GM18511 (cell line): Measurements from ENCODE around the gene NKD1.

Experiments used
- ATAC-seq: cut with Tn5 transposase; IDR thresholded peaks from one replicate; pipeline ENCODE4 v1.9.1; 2021; ENCODE audit warnings: mild to moderate bottlenecking, moderate library complexity; ENCODE audit not compliant: unreplicated experiment

NKD1 gene

GRCh38 chr16:50611332-50611934 is 63.2 kb downstream of the NKD1 start:
- no peak for ATAC-seq

DNA sequence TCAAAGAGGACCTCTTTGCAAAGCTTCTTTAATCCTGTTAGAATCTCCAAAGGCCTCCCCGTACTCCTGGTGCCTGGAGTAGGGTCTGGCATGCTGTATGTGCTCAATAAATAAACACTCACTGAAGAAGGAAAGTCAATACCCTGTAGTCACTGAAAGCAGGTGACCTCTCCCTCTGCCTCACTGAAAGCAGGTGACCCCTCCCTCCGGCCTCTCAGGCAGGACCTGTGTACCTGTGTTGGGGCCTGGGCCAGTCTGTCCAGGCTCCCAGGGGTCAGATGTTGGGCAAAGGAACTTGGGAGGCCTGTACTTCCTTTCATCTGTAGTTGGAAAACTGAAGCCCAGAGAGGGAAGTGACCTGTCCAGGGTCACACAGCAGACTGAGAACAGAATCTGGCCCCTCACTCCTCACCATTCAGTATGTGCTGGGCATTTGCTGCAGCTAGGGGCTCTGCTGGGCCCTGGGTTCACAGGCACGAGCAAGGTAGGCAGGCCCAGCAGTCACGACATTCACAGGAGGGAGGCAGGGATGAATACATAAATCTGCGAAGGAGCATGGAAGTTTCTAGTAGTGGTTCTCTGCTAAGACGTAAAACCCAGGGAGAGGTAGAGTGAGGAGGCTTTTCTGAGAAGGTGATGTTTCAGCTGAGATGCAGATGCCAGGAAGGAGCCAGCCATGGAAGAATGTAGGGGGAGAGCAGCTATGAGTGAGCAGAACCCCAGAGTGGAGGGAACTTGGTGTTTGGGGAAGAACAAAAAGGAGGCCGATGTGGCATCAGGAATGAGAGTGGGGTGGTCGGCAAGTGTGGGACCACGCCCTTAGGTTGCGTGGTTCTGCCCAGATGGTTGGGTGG is 64.0 kb downstream of the NKD1 start:
- no peak for ATAC-seq

- ATAC-seq = no peak
Measured at GRCh38 chr16:50612849-50613198, 64.6 kb downstream of the NKD1 start.

- no peak for ATAC-seq
Measured at GRCh38 chr16:50613281-50613963, 65.2 kb downstream of the NKD1 start.

DNA sequence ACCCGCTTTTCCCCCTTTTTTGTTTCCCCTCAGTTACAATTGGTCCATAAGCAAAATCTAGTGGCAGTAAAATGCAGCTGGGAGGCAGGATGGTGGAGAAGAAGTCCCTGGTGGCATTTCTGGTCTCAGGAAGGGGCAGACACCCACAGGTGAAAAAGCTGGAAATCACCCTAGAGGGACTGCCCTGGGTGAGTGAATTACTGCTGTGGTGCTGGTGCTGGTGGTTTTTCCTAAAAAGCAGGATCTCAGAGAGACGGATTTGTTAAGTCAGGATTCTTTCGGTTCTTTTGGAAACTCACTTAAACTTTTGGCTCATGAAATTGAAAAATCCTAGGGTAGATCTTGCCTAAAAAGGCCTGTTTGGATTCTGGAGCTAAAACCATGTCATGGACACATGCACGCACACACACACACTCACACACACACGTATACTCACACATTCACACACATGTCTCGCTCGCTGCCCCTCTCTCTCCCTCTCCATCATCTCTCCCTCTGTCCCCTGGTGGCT is 65.8 kb downstream of the NKD1 start:
- ATAC-seq = no peak

DNA sequence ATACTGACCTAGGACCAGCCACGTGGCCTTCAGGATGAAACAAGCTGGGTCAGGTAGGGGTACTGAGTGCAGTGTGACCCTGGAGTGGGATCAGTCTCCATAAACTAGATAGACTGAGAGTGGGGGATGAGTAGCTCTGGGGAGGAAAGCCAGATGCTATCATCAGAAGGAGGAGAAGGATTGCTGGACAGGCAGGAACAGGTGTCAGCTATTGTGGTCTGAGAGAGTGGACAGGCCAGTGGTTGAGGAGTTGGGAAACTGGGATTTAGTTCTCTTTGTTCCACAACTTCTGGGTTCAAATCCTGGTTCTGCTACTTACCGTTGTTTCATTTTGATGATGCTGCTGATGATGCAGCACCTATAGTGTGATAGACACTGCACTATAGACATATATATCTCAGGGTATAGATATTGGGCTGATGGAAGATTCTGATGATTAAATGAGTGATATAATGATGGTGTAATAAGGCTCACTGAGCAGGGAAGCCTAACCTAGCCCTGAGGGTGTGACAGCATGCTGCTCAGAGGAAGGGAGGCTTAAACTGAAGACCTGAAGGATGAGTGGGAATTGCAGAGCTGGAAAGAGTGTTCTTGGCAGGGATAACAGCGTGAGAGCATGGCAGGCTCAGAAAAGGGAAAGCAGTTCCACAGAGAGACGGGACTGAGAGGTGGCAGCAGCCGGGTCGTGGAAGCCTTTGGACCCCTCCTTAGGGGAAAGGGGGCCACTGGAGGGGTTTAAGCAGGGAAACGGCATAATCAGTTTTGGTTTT is 66.9 kb downstream of the NKD1 start:
- no peak for ATAC-seq

GRCh38 chr16:50615891-50616290 is 67.7 kb downstream of the NKD1 start:
- ATAC-seq = no peak

DNA sequence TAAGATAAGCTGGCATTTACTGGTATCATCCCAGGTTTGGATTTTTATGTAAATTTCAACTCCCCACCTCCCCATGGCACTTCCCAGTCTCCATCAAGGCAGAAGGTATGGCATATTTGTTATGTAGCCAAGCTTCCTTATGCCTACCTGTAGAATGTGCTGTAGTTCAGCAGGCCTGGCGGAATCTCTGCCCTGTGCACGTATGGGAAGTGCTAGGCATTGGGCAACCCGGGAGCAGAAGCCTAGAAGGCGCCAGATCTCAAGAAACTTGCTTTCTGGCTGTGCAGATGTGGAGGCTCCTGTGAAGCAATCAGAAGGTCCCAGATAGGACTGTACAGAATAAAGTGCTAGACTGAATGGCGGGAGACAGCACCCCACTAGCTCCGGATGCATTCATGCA is 68.2 kb downstream of the NKD1 start:
- ATAC-seq = no peak

DNA sequence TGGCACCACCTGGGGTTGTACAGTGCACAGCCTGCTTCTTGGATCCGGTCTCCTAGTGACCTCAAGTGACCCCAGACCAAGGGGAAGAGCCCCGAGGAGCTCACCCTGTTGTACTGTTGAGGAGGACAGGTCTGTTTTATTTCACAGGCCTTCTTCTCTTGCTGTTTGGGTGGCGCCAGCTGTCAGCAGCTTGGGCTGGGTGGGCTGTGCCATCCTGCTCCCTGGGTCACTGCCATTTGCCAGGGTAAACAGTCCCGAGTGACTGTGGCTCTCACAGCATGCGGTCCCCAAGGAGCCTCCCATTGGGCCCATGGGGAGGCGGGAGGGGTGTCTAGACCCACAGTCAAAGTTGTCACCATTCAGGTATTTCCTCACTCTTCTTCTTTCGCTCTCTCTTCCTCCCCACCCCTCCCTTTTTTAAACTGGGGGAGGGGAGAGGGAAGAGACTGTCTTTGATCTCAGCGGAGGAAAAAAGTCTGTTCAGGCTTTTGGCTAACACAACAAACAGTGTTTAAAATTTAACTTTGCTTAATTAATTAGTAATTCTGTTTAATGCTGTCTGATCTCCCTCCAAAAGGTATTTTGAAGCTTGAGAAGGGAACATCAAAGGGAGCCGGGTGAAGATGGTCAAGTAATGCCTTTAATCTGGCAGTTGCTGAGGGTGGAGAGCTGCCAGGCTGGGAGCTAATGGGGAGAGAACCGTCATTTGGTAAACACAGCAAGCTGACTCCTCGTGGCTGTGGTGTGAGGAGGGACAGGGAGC is 68.9 kb downstream of the NKD1 start:
- no peak for ATAC-seq

DNA sequence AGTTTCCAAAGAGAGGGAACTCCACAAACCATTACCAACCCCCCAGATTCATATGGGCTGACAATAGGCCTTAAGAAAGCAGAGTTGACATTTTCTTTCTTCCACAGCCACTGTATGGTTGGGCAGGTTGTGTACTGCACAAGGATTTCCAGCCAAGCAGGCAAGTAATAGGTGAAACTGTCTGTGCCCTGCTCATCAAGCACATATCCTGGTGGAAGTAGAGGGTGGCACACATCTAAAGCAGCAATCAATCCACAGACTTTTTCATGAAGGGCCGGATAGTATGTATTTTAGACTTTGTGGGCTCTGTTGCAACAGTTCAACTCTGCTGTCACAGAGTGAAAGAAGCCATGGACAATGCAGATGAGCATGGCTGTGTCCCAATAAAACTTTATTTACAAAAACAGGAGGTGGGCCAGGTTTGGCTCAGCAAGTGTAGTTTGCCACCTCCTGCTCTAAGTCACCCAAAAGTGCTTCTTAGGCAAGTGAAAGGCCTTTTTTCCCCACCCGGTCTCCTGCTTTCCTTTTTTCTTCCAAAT is 69.5 kb downstream of the NKD1 start:
- no peak for ATAC-seq

DNA sequence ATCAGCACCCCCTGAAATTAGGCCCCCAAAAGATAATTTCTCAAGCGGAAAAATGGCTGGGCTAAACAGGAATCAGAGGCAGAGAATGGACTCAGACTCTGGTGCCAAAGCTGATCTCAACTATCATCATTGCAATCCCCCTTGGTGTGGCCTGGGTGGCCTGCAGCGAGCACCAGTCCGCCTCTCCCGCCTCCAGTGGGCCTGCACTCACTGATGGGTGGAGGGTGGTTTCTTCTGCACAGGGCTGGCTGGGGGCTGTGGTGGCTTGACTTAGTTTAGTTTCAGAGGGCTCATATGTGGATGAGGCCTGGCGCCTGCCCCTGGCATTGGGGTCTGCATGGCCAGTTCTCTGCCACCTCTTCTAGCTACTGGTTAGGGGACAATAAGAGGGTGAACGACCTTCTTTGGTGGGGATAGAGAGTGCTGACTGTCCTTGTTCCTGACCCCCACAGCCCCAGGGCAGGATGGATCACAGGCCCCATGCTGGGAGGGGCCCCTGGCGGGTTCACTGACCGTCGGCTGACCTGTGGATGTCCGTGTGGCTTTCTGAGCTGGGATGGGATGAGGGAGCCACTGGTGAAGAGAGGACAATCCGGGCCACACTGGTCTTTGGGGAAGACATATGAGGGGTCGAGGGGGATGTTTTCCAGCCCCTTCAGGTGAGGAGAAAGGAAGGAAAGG is 70.2 kb downstream of the NKD1 start:
- ATAC-seq = no peak

GRCh38 chr16:50619702-50620491 is 71.7 kb downstream of the NKD1 start:
- ATAC-seq = no peak

GRCh38 chr16:50620646-50621451 is 72.7 kb downstream of the NKD1 start:
- ATAC-seq = no peak

- no peak for ATAC-seq
Measured at GRCh38 chr16:50621452-50621792, 73.2 kb downstream of the NKD1 start.

- no peak for ATAC-seq
Measured at GRCh38 chr16:50622029-50622428, 73.8 kb downstream of the NKD1 start.

DNA sequence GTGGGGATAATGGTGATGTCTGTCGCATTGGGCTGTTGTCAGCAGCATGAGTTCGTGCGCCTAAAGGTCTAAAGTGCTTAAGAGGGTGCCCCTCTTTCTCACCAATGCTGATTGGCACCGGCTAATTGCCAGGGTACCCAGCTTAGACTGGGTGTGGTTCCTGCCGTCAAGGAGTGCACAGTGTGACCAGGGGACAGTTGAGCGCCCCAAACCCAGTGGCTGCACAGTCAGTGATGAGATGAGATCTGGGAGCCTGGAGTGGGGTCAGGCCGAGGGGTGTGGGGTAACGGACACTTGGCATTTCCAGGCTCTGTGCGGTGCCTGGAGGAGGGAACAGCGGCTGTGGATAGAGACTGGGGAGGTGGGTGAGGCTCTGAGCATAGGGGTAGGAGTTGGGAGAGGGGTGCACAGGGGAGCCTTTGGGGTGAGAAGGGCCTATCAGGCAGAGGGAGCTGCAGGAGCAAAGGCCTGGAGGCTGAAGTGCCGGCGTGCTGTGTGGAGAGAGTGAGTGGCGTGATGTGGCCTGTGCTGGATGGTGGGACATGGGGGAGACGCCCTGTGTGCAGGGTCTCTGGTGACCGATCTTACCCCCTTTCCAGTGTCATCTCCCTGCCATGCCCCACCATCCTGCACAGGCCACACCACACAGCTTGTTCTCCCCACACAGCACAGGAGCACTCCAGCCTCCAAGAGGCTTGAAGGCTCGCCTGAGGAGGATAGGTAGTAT is 74.6 kb downstream of the NKD1 start:
- ATAC-seq = no peak

DNA sequence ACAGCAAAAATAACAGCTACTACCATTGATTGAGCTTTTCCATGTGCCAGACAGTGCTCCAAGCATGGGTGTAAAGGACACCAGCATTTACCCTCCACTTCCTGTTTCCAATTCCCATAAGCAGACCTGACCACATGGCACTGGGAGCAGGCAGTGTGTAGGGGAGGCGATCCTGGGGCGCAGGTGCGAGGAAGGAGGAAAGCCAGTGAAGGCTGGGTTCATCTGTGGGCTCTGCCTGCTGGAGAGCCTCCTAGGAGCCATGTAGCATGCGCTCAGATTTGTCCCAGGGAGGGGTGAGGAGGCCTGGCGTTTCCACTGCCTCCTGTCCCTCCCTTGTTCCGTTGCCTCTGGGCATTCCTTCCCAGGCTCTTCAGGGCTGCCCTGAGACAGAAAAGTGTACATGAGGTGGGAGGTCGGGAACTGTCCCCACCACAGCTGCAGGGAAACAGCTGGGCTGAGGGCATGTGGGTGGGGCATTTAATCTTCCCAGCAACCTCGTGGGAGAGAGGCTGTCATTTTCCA is 76.3 kb downstream of the NKD1 start:
- no peak for ATAC-seq
